NOMO-1 treated with dmso at 0.1 percent for 144 hours (cell line): ENCODE data around the gene CASKIN2.
"Not testable (repeated sequence)": the region's sequence is repeated elsewhere in the genome, so short reads cannot be mapped to it uniquely, and the experiment has no call there.

Experiments used
- DNase-seq: peaks from one replicate; lab custom pipeline; 2025; ENCODE audit not compliant: unreplicated experiment; lab: John Stamatoyannopoulos, UW

Gene CASKIN2

GRCh38 chr17:75475851-75476250, 39.5 kb downstream of the CASKIN2 start:
- no peak for DNase-seq

- DNase-seq = no peak
Measured at GRCh38 chr17:75475144-75475835, 40.0 kb downstream of the CASKIN2 start.

GRCh38 chr17:75474736-75475135, 40.6 kb downstream of the CASKIN2 start:
- no peak for DNase-seq

- DNase-seq = no peak
Measured at GRCh38 chr17:75473246-75473645, 42.1 kb downstream of the CASKIN2 start.

- no peak for DNase-seq
Measured at GRCh38 chr17:75472119-75472518, 43.2 kb downstream of the CASKIN2 start.

GRCh38 chr17:75471207-75471606, 44.1 kb downstream of the CASKIN2 start:
- DNase-seq = no peak

GRCh38 chr17:75468779-75469373, 46.5 kb downstream of the CASKIN2 start:
- no peak for DNase-seq

- DNase-seq = no peak
Measured at GRCh38 chr17:75468291-75468754, 47.0 kb downstream of the CASKIN2 start.

- DNase-seq = no peak
Measured at GRCh38 chr17:75465039-75465438, 50.3 kb downstream of the CASKIN2 start.

GRCh38 chr17:75463603-75464002, 51.7 kb downstream of the CASKIN2 start:
- no peak for DNase-seq

GRCh38 chr17:75460295-75460694, 55.0 kb downstream of the CASKIN2 start:
- DNase-seq = no peak

GRCh38 chr17:75459590-75460267, 55.6 kb downstream of the CASKIN2 start:
- peak; percentile 47 for DNase-seq

GRCh38 chr17:75459246-75459589, 56.1 kb downstream of the CASKIN2 start:
- no peak for DNase-seq

GRCh38 chr17:75457047-75457654, 58.2 kb downstream of the CASKIN2 start:
- DNase-seq = no peak

- peak; percentile 93 for DNase-seq
Measured at GRCh38 chr17:75456417-75457046, 58.8 kb downstream of the CASKIN2 start, which contains the start of gene TMEM94. TSS of gene TMEM94 (plus strand) at chr17:75456635. CDS start at chr17:75471906, 15,271 bp downstream.

GRCh38 chr17:75456039-75456416, 59.3 kb downstream of the CASKIN2 start:
- DNase-seq = no peak

- DNase-seq = not testable (repeated sequence)
Measured at GRCh38 chr17:75454672-75455071, 60.7 kb downstream of the CASKIN2 start.

- DNase-seq = peak; percentile 62
Measured at GRCh38 chr17:75454193-75454592, 61.1 kb downstream of the CASKIN2 start.

- DNase-seq = no peak
Measured at GRCh38 chr17:75450270-75450669, 65.1 kb downstream of the CASKIN2 start.
